ENCODE results near the gene RIBC1.
"Not testable (repeated sequence)": the region's sequence is repeated elsewhere in the genome, so short reads cannot be mapped to it uniquely, and the experiment has no call there.

The RIBC1 gene

GRCh38 chrX:53437206-53437605 lies 14.5 kb downstream of the RIBC1 start:
- DNase-seq = no peak

GRCh38 chrX:53438174-53438831 lies 15.6 kb downstream of the RIBC1 start:
- no peak for DNase-seq

GRCh38 chrX:53438832-53439230 lies 16.2 kb downstream of the RIBC1 start:
- no peak for DNase-seq

- peak; percentile 39 for DNase-seq
Observed at GRCh38 chrX:53440101-53440500, 17.4 kb downstream of the RIBC1 start.

- peak; percentile 77 for DNase-seq
Observed at GRCh38 chrX:53440621-53441517, 18.2 kb downstream of the RIBC1 start.

GRCh38 chrX:53441531-53442321 lies 19.1 kb downstream of the RIBC1 start:
- peak; percentile 91 for DNase-seq

GRCh38 chrX:53442322-53442631 lies 19.6 kb downstream of the RIBC1 start:
- no peak for DNase-seq

- peak; percentile 67 for DNase-seq
Observed at GRCh38 chrX:53445977-53446376, 23.3 kb downstream of the RIBC1 start.

GRCh38 chrX:53447441-53447840 lies 24.8 kb downstream of the RIBC1 start:
- DNase-seq = no peak

GRCh38 chrX:53449632-53450031 lies 27.0 kb downstream of the RIBC1 start:
- no peak for DNase-seq

- no peak for DNase-seq
Observed at GRCh38 chrX:53452812-53453211, 30.1 kb downstream of the RIBC1 start.

GRCh38 chrX:53456254-53456653 lies 33.6 kb downstream of the RIBC1 start:
- DNase-seq = no peak

- DNase-seq = no peak
Observed at GRCh38 chrX:53458082-53458481, 35.4 kb downstream of the RIBC1 start.

GRCh38 chrX:53468659-53469058 lies 46.0 kb downstream of the RIBC1 start:
- not testable (repeated sequence) for DNase-seq

- no peak for DNase-seq
Observed at GRCh38 chrX:53471346-53471745, 48.7 kb downstream of the RIBC1 start.

GRCh38 chrX:53474707-53475106 lies 52.0 kb downstream of the RIBC1 start:
- DNase-seq = no peak

- DNase-seq = no peak
Observed at GRCh38 chrX:53476371-53476770, 53.7 kb downstream of the RIBC1 start.

GRCh38 chrX:53479301-53479700 lies 56.6 kb downstream of the RIBC1 start:
- peak; percentile 45 for DNase-seq

Data from NCI-H82 (cell line).